Osteoblast (primary cell): ENCODE results near the gene TEX2. TPM values are rescaled to one million over a fixed set of nuclear protein-coding genes. Genes with fewer than 3 reads are reported as not detected.
A peak's percentile ranks its signal among the peaks of the same experiment; 100 is the strongest.

ENCODE experiments used
- DNase-seq: peaks from one replicate; pipeline ENCODE4 v3.0.0; 2011; ENCODE audit warnings: low spot score, mixed read lengths; ENCODE audit not compliant: insufficient read length; ENCODE audit errors: missing footprints
- H2AFZ ChIP-seq: 2 replicates; pipeline ENCODE4 v1.6.0; 2011; ENCODE audit warnings: mild to moderate bottlenecking, low read length
- H3K27ac ChIP-seq: 2 replicates; pipeline ENCODE4 v1.5.1; 2011; ENCODE audit warnings: mild to moderate bottlenecking, low read depth, low read length, moderate library complexity
- H3K27me3 ChIP-seq: 2 replicates; pipeline ENCODE4 v1.6.0; 2012; ENCODE audit warnings: mild to moderate bottlenecking, control low read depth, inconsistent platforms, low read length, moderate library complexity; ENCODE audit not compliant: insufficient read depth
- H3K36me3 ChIP-seq: 2 replicates; pipeline ENCODE4 v1.5.1; 2011; ENCODE audit warnings: mild to moderate bottlenecking, low read length, control low read depth, moderate library complexity; ENCODE audit not compliant: insufficient read depth
- H3K4me1 ChIP-seq: 2 replicates; pipeline ENCODE4 v1.5.1; 2011; ENCODE audit warnings: mild to moderate bottlenecking, low read length, control low read depth, moderate library complexity; ENCODE audit not compliant: insufficient read depth
- H3K4me2 ChIP-seq: 2 replicates; pipeline ENCODE4 v1.6.0; 2011; ENCODE audit warnings: mild to moderate bottlenecking, low read length; ENCODE audit not compliant: insufficient read depth
- H3K4me3 ChIP-seq: fragments of 200-600 bp; sonication (generic); 3 replicates; pipeline ENCODE4 v1.5.1; 2012; ENCODE audit warnings: mild to moderate bottlenecking, low read length, inconsistent platforms; ENCODE audit not compliant: insufficient read depth
- H3K79me2 ChIP-seq: 2 replicates; pipeline ENCODE4 v1.6.0; 2012; ENCODE audit warnings: mild to moderate bottlenecking, low read length, control low read depth, inconsistent platforms; ENCODE audit not compliant: insufficient read depth
- H3K9me3 ChIP-seq: 2 replicates; pipeline ENCODE4 v1.5.1; 2011; ENCODE audit warnings: low read depth, low read length, control low read depth
- H4K20me1 ChIP-seq: 2 replicates; pipeline ENCODE4 v1.6.0; 2012; ENCODE audit warnings: mild to moderate bottlenecking, low read length, control low read depth; ENCODE audit not compliant: insufficient read depth
- CTCF ChIP-seq: IDR thresholded peaks from 2 replicates; pipeline ENCODE4 v1.5.1; 2011; ENCODE audit warnings: mild to moderate bottlenecking, low read depth, low read length, moderate library complexity; ENCODE audit errors: extremely low read depth
- total RNA-seq: library from RNA; depleted of rRNA; stranded (reverse); fragments of >200 nt; gene quantifications from 2 replicates; pipeline ENCODE4 v1.2.3, GENCODE V29; 2012

Gene TEX2
- total RNA-seq, 1 donor: 17.7 TPM

- TF ChIP-seq CTCF: no peak
- Histone ChIP-seq H3K9me3 (no peaks in the 10 kb centered on the region), H3K4me3 (peak overlapping the region; percentile 86), H3K4me1 (peaks cover 25% of the 10 kb centered on the region), H3K27ac (no peak overlapping the region), H4K20me1 (peaks cover 39% of the 10 kb centered on the region), H2AFZ (peak overlapping the region; percentile 85), H3K36me3 (no peaks in the 10 kb centered on the region), H3K27me3 (peaks cover 3% of the 10 kb centered on the region), H3K4me2 (peak overlapping the region; percentile 80), H3K79me2 (peaks cover 54% of the 10 kb centered on the region)
- DNase-seq: peak; percentile 74
Observed at GRCh38 chr17:64261417-64262145, 1.5 kb downstream of the TEX2 start.

GRCh38 chr17:64260886-64261285, 2.2 kb downstream of the TEX2 start:
- Histone ChIP-seq H3K27ac (no peak overlapping the region), H3K4me1 (peaks cover 25% of the 10 kb centered on the region), H3K79me2 (peaks cover 60% of the 10 kb centered on the region), H3K36me3 (no peaks in the 10 kb centered on the region), H3K4me3 (no peak overlapping the region), H3K4me2 (no peak overlapping the region), H3K9me3 (no peaks in the 10 kb centered on the region), H4K20me1 (peaks cover 39% of the 10 kb centered on the region), H3K27me3 (no peaks in the 10 kb centered on the region), H2AFZ (no peak overlapping the region)
- no peak for DNase-seq
- no peak for TF ChIP-seq CTCF

GRCh38 chr17:64259922-64260321, 3.1 kb downstream of the TEX2 start:
- peak; percentile 95 for DNase-seq
- Histone ChIP-seq H3K27ac (no peak overlapping the region), H2AFZ (no peak overlapping the region), H3K9me3 (no peaks in the 10 kb centered on the region), H3K4me1 (peaks cover 25% of the 10 kb centered on the region), H3K79me2 (peaks cover 69% of the 10 kb centered on the region), H3K4me3 (no peak overlapping the region), H3K36me3 (no peaks in the 10 kb centered on the region), H3K4me2 (peak overlapping the region; percentile 33), H3K27me3 (no peaks in the 10 kb centered on the region), H4K20me1 (peaks cover 42% of the 10 kb centered on the region)
- no peak for TF ChIP-seq CTCF

GRCh38 chr17:64259426-64259825, 3.6 kb downstream of the TEX2 start:
- Histone ChIP-seq H3K27ac (no peak overlapping the region), H3K4me1 (peaks cover 25% of the 10 kb centered on the region), H3K27me3 (no peaks in the 10 kb centered on the region), H3K36me3 (no peaks in the 10 kb centered on the region), H3K79me2 (peaks cover 73% of the 10 kb centered on the region), H3K9me3 (no peaks in the 10 kb centered on the region), H2AFZ (no peak overlapping the region), H4K20me1 (peaks cover 42% of the 10 kb centered on the region), H3K4me2 (peak overlapping the region; percentile 33), H3K4me3 (no peak overlapping the region)
- no peak for DNase-seq
- TF ChIP-seq CTCF: no peak
